Stimulated activated naive CD8-positive, alpha-beta T cell treated with anti-CD3 and anti-CD28 coated beads, Interleukin-15, Interleukin-2, amounts not matched to agents 100 U/mL and 50 U/mL, for 24 hours (primary cell): ENCODE measurements around the gene TBATA.
"Not testable (repeated sequence)": the region's sequence is repeated elsewhere in the genome, so short reads cannot be mapped to it uniquely, and the experiment has no call there.

Experiments
- ATAC-seq: fragments of 150-1000 bp; cut with Tn5 transposase; one replicate; pipeline ENCODE4 v1.10.0; 2021
- DNase-seq: peaks from one replicate; pipeline ENCODE4 v3.0.0; 2021

Gene TBATA

DNA sequence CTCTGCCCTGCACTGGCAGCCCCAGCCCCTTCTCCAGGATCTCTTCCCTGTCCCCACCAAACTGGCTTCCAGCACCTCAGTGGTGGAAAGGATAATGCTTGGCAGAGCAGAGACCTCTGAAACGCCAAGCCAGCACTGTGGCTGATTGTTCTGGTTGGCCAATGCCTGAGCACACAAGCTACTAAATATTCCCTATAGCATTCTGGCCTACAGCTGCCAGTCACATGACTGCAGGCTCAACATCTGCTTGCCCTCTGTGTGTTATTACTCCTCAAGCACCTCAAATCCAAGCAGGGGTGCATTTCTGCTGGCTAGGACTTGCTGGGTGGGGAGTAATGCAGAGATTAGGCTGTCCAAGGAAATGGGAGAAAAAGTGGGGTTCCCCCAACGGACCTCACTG is 6.1 kb downstream of the TBATA start:
- DNase-seq = no peak
- no peak for ATAC-seq

DNA sequence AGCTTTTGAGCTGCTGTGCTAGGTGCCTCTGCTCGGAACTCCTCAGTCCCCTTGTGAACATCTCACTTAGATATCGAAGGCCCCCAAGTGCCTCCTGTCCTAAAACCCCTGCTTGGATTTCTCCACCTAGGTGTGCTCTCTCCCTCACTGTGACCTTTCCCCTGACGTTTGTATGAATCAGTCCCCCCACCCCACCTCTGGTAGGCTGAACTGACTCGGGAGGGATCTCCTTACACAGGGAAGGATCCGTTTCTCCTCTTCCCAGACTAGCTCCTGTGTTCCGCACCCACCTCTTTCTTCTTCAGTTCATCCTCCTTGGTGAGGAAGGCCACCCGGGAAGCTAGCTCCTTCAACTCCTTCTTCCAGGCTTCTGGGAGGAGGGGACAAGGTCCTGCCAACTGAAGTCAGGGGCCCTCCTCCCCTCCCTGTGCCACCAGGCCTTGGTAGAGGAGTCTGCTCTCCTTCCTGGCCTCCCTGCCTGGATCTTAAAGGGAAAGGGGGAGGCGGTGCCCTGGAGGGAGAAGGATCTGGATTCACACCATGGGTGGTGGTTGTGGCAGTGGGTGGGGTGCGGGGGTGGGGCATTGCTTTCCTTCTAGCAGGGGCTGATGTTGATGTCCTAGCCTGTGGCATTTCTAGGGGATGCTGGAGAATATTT is 6.8 kb downstream of the TBATA start:
- no peak for ATAC-seq
- DNase-seq = no peak

DNA sequence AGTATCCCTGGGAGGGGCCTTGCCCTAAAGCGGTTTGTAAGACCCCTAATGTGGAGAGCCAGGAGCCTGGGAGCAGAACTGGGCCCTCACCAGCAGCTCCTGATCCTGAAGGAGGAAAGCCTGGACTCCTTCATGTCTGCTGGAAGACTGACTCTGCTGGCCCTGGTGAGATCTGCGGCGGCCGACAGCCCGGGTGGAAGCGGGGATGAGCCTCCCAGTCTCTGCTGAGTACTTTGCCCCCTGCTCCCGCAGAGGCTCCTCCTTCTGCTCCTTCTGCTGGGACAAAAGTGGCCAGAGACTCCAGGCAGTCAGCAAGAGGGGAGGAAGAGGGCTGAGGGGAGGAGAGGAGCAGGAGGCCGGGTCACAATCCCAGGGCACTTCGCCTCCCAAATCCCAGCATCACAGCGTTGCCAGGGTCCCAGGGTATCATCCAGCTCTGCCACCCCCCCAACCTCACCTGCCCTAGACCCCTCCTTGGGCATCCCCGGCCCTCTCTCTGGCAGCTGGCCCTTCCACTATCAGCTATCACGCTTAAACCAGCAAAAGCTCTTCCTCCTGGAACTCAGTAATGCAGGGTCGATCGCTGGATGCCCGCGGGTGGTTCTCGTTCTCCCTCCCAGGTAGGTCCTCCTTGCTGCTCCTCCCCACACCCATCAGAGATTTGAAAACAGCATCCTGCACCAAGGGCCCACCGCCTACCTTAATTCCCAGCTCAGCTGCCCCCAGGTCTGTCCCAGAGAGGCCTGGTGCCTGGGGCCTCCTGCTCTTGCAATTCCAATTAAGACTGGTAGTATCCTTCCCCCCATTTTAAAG is 7.9 kb downstream of the TBATA start:
- no peak for DNase-seq
- no peak for ATAC-seq

DNA sequence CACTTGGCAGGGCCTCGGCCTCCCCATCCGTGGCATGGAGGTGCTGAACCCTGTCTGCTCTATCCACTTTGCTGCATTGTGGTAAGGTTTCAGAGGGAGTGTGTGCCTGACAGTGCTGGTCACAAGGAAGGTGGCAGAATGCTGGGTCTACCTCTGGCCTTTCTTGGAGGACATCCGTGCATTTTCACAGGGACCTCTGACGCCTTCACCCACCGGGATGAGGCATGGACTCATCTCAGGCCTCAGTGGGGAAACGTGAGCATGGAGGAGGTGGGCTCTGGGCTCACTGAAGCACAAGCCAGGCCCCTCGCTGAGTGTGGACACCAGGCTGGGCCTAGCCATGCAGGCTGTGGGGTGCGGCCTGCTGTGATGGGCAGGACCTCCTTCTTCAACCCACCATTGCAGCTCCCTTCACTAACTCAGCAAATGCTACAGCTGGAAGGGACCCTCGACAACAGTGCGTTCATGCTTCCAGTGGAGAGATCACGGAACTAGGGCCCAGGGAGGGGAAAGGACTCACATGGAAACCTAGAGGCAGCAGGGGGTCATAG is 8.6 kb downstream of the TBATA start:
- ATAC-seq = no peak
- no peak for DNase-seq

DNA sequence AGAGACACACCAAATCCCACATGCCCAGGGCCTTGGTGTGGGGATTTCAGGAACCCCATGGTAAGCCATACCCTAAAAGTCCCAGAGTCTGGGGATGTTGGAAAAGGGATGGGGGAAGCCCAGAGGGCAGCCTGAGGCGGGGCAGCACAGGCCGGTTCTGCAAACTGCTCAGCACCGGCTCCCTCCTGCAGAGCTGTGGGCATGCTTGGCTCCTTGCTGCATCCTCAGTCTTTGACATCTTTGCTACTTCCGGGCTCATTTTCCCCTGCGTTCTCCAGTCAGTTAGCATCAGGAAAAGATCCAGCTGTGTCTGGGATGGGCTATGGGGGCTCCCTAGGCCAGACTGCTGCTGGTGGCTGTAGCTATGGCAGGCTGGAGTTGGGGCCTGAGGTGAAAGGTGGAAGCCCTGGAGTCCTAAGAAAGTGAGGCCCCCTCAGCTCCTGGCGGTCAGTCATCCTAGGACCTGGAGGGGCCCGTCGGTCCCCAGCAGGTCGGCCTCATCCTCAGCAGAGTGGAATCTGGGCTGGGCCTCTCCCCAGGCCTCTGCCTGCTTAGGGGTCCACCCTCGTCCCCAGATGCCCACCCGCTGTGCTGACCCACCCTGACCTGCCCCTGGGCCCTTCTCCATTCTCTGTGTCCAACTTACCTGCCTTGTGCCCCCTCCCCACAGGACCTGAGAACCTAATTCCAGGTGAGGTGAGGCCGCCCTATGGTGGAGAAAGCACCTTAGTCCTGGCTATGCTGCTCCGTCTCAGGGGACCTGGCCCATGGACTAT is 9.3 kb downstream of the TBATA start:
- no peak for DNase-seq
- ATAC-seq = no peak

DNA sequence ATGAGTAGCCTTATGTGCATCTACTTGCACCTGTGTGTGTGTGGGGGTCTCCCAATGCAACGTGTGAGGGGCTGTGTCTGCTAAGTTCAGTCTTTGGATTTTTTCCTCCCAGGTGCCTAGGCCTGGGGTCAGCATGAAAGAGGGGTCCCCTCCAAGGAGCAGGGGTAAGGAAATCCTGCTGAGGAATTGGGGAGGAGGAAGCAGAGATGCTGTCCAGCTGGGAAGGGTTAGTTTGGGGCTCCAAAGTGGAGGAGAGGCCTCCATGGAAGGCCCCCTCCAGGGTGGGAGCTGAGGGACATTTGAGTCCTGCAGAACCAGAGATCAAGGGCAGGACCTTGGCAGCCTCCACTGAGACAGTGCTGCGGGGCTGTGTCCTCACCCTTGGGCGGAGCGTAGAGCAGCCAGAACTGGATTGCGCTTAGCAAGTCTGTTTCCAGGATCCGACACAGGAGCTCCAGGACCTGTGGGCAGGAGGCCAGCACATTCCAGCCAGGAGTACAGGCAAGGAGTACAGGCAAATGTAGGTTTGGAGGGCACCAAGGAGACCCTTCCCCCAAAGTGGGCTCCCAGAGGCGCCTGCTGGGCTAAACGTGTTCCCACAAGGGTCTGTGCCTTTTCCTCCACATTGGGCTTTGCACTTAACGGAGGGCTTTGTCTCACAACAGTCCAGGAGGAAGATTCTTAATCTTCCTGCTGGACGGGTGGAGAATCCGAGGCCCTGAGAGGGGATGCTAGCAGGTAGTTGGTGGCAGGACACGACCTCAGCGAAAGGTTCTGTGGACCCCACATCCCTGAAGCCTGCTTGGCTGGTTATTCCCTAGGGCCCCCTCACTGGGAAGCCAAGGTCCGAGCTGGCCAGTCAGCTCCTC is 10.1 kb downstream of the TBATA start:
- no peak for ATAC-seq
- no peak for DNase-seq

DNA sequence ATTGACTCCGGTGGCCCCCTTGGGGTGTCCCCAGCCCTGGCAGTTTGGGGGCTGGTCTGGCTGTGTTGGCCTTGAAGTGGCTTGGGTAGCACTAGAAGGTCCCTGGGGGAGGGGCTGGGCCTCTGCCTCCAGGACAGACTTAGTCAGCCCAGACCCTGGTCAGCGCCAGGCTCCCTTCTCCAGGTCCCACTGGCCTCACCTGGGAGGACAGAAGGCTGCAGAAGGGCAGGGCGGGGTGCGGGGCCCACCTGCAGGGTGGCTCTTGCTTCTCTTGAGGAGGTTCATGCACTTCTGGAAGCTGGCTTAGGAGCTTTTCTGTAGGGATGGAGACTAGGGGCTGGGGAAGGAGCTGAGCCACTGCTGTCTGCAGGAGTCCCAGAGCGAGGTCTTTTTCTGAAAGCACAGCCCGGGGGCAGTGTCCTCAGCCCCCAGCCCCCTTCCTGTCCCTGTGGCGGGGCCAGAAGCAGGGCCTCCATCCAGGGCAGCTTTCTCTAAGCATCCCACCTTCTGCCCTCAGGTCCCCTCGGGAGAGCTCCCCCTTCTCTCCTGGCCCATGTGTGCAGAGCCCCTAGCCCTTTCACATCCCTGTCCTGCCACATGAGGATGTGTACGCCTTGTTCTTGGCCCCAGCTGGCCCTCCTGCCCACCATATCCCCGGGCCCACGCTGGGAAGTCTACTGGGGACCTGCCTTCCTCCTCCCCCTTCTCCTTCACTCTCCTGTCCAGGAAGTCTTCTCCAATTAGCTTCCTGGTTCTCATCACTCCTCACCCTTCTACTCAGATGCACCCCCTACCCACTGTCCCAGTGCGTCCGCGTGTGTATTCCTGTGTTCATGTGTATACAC is 11.0 kb downstream of the TBATA start:
- ATAC-seq = no peak

DNA sequence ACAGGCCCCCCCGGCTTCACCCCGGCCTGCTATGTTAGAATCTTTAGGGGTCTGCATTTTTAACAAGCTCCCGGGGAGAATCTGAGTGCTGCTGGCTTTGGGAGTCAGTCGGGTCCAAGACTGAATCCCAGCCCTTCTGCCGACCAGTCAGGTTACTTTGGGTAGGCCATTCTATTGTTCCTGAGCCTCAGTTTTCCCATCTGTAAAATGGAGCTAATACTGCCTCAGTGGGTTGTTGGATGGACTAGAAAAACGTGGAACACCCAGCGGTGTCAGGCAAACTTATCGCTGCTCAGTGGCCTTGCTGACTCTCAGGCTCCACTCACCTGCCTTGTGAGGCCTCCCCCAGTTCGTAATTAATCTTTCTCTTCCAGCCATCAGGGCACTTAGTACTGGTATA is 11.7 kb downstream of the TBATA start:
- no peak for ATAC-seq
- no peak for DNase-seq

More for the DNA sequence above, 11.0 kb downstream of the TBATA start:
- DNase-seq = no peak

DNA sequence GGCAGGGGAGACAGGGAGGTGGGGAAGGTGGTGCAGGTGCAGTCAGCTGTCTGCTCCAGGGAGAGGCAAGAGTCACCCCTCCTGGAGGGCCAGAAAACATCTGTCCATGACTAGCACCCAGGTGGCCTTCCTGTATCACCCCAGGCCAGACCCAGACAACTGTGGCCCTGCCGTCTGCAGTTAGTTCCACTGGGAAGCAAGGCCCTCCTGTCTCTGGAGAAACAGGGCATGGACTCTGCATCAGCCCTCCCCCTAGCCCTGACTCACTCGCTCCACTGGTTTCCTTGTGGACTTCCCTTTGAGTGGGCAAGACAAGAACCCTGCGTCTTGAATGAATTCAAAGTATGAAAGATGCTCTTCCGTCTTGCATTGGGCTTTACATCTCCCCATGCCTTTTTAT is 12.6 kb downstream of the TBATA start:
- ATAC-seq = no peak
- no peak for DNase-seq

DNA sequence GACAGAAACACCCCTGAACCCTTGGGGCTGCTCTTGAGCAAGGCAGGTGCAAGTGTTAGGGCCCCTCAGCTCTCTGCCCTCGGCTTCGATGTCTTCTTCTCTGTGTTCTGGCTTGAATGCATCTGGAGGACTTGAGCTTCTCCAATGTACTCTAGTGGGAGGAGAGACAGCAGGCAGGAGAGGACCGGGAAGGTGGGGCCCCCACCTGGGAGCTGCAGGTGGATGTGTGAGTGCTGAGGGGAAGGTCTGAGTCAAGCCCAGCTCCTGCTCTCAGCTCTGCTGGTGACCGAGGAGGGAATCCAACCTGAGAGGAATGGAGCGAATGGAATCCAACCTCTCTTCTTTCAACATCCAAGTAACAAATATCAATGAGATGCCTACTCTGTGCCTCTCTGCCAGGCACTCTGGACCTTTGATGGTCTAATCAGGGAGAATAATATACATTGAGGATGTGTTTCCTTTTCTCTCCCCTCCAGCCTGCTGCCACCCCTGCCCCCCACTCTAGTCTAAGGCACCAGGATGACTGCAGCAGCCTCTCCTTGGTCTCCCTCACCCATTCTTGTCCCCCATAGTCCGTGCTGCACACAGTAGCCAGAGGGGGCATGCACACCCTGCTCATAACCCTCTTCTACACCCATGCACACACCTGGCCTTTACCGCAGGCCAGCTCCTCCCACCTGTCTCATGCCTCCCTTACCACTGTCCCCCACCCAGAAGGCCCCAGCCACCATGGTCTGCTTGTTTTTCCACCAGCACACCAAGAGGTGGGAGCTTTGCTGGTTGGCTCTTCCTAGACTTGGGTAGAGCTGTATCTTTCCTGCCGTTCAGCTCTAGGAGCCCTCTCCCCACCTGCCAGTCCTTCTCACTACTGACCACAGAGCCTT is 13.6 kb downstream of the TBATA start:
- ATAC-seq = no peak
- DNase-seq = no peak

DNA sequence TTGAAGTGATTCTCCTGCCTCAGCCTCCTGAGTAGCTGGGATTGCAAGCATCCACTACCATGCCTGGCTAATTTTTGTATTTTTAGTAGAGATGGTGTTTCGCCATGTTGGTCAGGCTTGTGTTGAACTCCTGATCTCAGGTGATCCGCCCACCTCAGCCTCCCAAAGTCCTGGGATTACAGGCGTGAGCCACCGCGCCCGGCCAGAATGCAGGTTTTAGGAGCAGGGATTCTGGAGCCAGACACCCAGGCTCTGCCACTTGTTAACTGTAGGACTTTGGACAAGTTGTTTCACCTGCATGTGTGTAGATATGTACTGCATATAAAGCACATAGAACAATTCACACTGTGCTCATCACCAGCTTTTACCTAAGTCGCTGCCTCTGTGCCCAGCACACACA is 14.7 kb downstream of the TBATA start:
- ATAC-seq, DNase-seq: not testable (repeated sequence)

DNA sequence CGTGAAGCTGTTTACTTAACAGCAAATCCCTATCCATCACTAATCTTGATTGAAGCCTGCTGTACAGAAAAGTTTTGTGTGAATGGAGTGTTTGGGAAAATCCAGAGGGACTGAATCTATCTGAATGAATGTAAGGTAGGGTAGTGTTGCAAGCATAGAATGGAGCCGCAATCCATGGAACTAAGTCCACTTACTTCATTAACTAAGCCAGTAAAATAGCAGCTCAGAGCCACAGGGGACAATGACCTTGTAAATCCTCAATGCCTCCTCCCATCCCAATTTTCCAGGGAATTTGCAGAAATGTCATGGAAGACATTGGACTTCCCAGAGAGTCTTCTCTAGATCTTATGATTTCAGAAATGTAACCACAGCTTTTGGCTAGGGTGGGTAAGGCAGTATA is 15.2 kb downstream of the TBATA start:
- ATAC-seq (no peak), DNase-seq (no peak)

DNA sequence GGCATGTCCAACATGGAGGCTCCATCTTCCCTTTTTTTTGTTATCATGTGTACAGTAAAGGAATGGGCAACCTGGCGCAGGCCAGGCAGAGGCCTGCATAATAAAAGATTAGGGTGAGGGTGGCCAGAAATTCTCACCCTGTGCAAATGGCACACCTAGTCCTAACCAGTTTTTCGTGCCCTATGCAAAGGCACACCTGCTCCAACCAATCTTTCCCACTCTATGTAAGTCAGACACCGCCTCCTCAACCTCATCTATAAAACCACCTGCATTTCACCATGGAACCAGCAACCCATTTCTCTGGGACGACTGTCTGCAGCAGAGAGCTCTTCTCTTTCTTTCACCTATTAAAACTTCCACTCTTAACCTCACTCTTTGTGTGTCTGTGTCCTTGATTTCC is 16.1 kb downstream of the TBATA start:
- DNase-seq = no peak
- ATAC-seq = no peak

DNA sequence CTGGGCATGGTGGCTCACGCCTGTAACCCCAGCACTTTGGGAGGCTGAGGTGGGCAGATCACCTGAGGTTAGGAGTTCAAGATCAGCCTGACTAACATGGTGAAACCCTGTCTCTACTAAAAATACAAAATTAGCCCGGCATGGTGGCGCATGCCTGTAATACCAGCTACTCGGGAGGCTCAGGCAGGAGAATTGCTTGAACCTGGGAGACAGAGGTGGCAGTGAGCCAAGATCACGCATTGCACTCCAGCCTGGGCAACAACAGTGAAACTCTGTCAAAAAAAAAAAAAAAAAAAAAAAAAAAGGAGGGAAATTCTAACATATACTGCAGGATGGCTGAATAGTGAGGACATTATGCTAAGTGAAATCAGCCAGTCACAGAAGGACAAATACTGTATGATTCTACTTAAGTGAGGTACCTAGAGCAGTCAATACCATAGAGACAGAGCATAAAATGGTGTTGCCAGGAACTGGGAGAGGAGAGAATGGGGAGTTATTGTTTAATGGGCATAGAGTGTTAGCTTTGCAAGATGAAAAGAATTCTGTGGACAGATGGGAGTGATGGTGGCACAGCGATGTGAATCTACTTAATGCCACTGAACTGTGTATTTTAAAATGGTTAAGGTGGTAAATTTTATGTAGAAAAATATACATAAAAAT is 17.0 kb downstream of the TBATA start:
- not testable (repeated sequence) for DNase-seq, ATAC-seq

DNA sequence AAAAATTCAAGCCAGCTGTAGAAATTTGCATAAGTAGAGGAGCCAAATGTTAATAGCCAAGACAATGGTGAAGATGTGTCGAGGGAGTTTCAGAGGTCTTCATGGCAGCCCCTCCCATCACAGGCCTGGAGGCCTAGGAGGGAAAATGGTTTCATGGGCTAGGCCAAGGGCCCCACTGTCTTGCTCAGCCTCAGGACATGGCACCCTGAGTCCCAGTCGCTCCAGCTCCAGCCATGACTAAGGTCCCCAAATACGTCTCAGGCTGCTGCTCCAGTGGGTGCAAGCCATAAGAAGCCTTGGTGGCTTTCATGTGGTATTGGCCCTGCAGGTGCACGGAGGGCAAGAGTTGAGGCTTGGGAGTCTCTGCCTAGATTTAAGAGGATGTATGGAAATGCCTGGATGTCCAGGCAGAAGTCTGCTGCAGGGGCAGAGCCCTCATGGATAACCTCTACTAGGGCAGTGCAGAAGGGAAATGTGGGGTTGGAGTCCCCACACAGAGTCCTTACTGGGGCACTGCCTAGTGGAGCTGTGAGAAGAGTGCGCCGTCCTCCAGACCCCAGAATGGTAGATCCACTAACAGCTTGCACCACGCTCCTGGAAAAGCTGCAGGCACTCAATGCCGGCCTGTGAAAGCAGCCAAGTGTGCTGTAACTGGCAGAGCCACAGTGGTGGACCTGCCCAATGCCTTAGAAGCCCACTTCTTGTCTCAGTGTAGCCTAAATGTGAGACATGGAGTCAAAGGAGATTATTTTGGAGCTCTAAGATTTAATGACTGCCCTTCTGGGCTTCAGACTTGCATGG is 19.2 kb downstream of the TBATA start:
- DNase-seq (no peak), ATAC-seq (no peak)

DNA sequence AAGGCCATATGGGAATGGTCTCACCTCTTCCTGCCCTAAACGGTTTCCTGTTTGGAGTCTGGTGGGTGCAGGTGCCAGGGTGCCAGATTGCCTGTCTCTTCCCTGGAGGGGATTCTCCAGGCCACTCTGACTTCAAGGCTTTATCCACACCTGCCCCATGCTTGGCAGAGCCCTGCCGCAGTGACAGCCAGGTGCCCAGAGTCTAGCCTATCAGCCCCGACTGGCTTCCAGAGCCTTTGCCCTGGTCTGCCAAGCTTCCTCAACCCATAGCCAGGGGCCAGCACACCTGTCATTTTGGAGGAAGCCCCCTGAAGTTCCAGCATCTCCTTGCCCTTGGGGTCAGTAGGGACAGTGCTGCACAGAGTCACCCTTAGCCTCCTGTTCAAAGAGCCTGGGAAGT is 21.6 kb downstream of the TBATA start:
- no peak for ATAC-seq

DNA sequence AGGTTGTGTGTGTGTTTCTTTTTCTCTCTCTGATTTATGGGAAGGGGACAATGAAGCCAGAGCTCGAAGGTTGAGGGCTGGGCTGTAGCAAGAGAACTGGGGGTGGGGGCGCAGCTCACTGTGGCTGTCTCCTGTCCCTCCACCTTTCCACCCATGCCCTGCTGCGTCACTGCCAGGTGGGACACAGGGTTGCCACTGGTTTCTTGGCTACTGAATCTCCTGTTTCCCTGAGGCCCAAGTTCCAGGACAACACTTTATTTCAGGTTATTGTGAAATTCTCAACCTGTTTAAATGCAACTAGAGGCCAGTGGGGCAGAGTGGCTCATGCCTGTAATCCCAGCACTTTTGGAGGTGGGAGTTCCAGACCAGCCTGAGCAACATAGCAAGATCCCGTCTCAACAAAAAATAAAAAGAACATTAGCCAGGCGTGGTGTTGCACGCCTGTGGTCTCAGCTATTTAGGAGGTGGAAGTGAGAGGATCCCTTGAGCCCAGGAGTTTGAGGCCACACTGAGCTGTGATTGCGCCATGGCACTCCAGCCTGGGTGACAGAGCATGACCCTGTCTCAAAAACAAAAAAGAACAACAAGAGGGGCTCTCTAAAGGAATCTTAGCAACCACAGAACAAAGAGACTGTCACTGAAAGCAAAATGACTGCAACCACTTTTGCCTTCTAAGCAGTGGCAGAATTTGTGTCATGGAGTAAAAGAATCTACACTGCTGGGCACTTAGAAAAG is 22.6 kb downstream of the TBATA start:
- DNase-seq = no peak
- ATAC-seq = no peak

More for the DNA sequence above, 21.6 kb downstream of the TBATA start:
- no peak for DNase-seq
